Measurements from ENCODE around the gene COLEC11.
A peak's percentile ranks its signal among the peaks of the same experiment; 100 is the strongest.

Gene COLEC11

DNA sequence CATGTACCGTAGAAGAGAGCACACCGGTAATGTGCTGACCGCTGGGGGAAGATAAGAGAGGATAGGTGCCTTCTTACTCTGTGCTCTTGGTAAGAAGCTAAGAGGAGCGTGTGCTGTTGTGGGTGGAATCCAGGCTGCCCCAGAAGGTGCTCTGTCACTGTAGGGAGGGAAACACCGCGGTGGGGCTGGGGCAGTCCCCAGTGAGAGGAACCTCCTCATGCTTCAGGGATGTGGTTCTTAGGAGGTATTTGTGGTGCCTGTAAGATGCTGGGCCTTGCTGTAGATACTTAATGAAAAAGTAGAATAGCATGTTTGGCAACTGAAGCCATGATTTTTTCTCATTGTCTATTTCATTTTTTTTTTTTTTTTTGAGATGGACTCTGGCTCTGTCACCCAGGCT is 1.1 kb downstream of the COLEC11 start:
- Mint-ChIP-seq H3K36me3 (ENCODE audit: low read depth) (peaks cover 13% of the 10 kb centered on the region), H3K9me3 (no peaks in the 10 kb centered on the region), H3K27me3 (no peaks in the 10 kb centered on the region), H3K4me1 (peaks cover 25% of the 10 kb centered on the region), H3K27ac (peak overlapping the region; percentile 38), H3K4me3 (no peak overlapping the region)
- ATAC-seq (peak; percentile 99), DNase-seq (peak; percentile 70)

DNA sequence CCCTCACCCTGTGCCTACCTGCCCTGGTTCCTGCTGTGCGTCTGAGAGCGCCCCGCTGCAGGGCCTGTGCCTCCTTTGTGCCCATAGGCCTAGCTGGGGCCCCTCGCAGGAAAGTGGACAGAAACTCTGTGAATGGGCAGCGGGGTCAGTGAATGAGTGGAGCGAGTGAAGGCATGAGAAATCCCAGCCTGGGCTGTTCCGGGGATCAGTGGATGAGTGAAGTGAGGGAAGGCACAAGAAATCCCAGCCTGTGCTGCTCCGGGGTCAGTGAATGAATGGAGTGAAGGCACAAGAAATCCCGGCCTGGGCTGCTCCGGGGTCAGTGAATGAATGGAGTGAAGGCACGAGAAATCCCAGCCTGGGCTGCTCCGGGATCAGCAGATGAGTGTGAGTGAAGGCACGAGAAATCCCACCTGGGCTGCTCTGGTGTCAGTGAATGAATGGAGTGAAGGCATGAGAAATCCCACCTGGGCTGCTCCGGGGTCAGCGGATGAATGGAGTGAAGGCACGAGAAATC is 2.0 kb downstream of the COLEC11 start:
- DNase-seq, result no peak
- H3K36me3 Mint-ChIP-seq (ENCODE audit: low read depth), result peaks cover 13% of the 10 kb centered on the region
- no peak for ATAC-seq
- peaks cover 25% of the 10 kb centered on the region for H3K4me1 Mint-ChIP-seq
- no peaks in the 10 kb centered on the region for H3K9me3 Mint-ChIP-seq
- H3K27ac Mint-ChIP-seq, result no peak overlapping the region
- no peaks in the 10 kb centered on the region for H3K27me3 Mint-ChIP-seq
- H3K4me3 Mint-ChIP-seq, result no peak overlapping the region

DNA sequence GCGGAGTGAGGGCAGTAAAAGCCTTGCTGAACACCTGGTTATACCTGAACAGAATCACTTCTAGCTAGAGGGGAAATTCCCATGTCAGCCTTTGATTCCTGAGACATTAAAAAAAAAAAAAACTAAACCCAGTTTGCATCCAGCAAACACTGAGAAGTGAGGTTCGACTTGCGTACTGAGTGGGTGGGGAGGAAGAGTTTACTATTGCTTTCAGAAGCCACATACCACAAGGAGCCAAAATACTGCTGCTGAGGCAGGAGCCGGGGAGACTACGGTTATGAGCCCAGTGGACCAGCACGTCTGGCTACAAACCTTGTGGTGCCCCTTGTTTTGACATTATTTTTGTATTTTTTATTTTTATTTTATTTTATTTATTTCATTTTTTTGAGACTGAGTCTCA is 2.7 kb downstream of the COLEC11 start:
- Mint-ChIP-seq H3K36me3 (ENCODE audit: low read depth) (peaks cover 12% of the 10 kb centered on the region), H3K4me3 (no peak overlapping the region), H3K9me3 (no peaks in the 10 kb centered on the region), H3K27me3 (no peaks in the 10 kb centered on the region), H3K27ac (no peak overlapping the region), H3K4me1 (peaks cover 25% of the 10 kb centered on the region)
- ATAC-seq, result peak; percentile 53
- DNase-seq, result no peak

DNA sequence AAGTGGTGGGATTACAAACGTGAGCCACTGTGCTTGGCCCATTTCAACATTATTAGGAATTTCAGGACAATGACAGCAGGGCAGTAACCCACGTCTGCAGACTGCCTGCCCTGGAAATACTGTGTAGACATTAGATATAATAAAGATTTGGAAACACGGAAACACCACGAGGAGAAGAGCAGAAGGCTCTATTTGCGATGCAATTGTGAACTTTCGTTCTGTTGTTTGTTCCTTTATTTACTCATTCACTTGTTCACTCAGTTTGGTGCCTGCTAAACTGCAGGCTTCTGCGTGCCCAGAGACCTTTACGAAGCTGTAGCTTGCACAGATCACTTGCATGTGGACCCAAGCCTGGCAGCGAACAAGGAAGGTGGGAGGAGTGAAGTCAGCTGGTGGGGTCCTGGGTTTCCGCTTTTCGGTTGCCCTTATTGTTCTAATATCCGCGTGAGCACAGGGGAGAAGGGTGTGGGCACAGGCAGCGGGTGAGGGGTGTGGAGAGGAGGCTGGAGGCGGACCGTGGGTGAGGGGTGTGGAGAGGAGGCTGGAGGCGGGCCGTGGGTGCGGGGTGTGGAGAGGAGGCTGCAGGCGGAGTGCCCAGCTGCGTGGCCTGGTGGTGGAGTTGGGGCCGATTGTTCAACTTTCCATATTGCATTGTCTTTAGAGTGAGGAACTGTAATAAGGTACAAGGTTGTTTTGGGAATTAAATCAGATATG is 3.4 kb downstream of the COLEC11 start:
- ATAC-seq, result no peak
- Mint-ChIP-seq H3K4me1 (peaks cover 25% of the 10 kb centered on the region), H3K27me3 (no peaks in the 10 kb centered on the region), H3K27ac (no peak overlapping the region), H3K36me3 (ENCODE audit: low read depth) (peaks cover 8% of the 10 kb centered on the region), H3K4me3 (no peak overlapping the region), H3K9me3 (no peaks in the 10 kb centered on the region)
- no peak for DNase-seq

DNA sequence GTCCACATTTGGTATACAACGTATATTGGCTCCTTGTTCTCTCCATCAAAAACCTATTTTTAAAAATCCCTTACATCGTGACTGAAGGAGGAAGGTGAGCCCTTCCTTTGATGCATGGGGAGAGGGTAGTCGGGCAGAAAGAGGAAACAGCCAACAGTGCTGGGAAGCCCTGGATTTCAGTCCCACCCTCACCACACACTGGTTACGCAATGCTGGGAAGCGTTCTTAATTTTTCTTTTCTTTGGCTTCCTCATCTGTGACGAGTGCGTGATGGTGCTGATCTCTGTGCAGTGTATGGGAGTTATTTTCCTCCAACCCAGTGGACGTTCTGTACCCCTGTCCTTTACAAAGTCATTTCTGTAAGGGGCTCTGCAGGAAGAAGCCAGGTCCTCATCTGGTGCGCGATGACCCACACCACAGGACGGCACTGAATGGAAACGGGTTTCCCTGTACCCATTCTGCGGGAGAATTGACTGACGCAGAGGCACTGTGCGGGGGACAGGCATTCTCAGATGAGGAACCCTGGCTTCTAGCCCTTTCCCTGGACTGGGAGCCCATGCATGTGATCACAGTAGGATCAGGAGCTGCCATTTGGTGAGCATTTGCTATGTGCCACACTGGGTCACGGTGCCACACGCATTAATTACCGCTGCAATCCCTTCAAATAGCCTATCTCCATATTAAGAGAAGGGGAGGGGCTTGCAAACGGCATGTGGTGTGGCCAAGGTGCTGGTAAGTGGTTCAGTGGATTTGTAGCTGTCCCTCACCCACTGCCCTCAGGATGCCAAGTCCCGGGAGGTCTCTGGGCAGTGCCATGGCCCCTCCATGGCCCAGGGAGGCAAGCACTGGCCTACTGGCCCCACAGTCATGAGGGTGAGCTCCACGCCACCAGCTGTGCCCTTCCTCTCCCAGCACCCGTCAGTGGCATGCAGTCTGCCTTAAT is 4.3 kb downstream of the COLEC11 start:
- no peaks in the 10 kb centered on the region for H3K9me3 Mint-ChIP-seq
- peaks cover 3% of the 10 kb centered on the region for H3K36me3 Mint-ChIP-seq (ENCODE audit: low read depth)
- peaks cover 25% of the 10 kb centered on the region for H3K4me1 Mint-ChIP-seq
- no peak for ATAC-seq
- H3K4me3 Mint-ChIP-seq, result no peak overlapping the region
- DNase-seq, result no peak
- no peaks in the 10 kb centered on the region for H3K27me3 Mint-ChIP-seq
- H3K27ac Mint-ChIP-seq, result no peak overlapping the region

DNA sequence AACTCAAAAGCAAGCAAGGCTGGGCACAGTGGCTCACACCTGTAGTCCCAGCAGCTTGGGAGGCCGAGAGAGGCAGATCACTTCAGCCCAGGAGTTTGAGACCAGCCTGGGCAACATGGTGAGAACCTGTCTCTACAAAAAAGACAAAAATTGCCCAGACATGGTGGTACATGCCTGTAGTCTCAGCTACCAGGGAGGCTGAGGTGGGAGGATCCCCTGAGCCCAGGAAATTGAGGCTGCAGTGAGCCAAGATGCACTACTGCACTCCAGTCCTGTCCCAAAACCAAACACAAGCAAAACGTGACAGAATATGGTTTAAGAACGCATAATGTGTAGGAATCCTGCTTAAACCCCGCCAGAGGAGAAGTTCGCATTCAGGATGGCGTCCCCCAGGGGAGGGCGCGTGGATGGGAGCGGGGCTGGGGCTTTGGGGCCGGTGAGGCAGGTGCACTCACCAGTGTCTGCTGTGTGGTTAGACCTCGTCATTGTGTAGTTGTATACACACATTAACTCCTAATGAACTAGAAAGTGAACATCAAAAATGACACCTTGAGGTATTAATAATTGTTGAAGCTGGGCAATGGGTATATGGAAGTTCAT is 5.4 kb downstream of the COLEC11 start:
- Mint-ChIP-seq H3K27ac (no peak overlapping the region), H3K36me3 (ENCODE audit: low read depth) (peaks cover 3% of the 10 kb centered on the region), H3K4me1 (peaks cover 26% of the 10 kb centered on the region), H3K9me3 (no peaks in the 10 kb centered on the region), H3K27me3 (no peaks in the 10 kb centered on the region), H3K4me3 (no peak overlapping the region)
- ATAC-seq (no peak), DNase-seq (no peak)

DNA sequence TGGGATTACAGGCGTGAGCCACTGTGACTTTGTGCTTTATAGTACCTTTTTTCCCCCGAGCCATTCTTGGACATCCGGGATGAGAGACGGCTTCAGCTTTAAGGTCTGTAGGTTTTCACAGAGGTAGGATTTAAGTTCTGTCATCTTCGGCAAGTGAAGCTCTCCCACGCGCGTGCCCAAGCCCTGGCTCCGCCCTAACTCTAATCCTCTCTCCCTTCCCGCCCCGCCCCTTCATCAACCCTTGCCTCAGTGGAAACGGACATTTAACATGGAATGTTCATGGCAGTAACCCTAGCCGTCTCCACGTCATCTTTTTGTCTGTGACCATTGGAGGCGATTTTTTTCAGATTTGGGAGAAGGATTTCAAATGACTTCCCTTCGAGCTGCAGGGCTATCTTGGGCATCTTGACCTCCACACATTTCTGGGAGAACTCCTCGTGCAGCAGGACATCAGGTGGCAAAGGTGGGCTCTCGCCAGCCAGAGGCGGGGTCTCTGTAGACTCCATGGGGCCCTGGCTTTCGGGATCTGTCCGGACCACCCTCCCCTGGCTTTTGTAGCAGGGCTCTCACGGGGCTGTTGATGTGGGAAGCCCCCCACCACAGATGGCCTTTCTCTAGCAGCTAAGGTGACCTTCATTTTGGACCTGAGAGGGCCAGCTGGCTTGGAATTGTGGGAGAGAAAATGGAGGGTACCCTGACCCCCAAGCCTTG is 6.8 kb downstream of the COLEC11 start:
- no peaks in the 10 kb centered on the region for H3K9me3 Mint-ChIP-seq
- no peak for DNase-seq
- peaks cover 3% of the 10 kb centered on the region for H3K36me3 Mint-ChIP-seq (ENCODE audit: low read depth)
- H3K27me3 Mint-ChIP-seq, result no peaks in the 10 kb centered on the region
- no peak overlapping the region for H3K4me3 Mint-ChIP-seq
- H3K4me1 Mint-ChIP-seq, result peaks cover 18% of the 10 kb centered on the region
- no peak for ATAC-seq
- H3K27ac Mint-ChIP-seq, result no peak overlapping the region

DNA sequence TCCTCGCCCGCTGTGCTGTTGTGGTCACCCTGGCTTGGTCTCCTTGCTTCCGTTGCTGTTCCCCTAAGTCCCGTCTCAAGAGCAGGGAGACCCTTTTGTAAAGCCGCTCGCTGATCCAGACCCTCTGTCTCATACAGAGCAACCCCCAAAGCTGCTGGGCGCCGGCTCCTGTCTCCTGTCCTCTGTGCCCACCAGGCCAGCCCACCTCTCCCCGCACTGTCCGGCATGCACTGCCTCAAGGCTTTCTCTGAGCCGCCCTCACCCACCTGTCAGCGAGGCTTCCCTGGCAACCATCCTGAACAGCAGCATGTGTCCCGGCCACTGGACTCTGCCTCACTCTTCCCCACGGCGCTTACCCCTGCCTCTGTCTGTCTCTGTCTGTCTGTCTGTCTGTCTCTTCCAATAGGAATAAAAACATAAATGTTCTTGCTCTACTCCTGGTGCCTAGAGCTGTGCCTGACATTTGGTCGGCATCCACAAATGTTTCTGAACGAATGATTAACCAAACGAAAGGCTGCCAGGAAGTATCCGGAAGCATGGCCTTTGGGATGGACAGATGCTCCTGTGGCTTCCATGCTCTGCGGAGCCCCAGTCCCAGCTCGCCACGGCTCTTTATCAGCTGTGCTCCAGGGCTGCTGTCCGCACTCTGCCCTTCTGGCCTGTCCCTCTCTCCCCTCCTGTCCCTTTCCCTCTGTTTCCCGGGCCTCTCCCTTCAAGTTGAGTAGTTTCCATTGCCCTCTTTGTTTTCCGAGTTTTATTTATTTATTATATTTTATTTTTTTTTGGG is 7.8 kb downstream of the COLEC11 start:
- no peak overlapping the region for H3K4me3 Mint-ChIP-seq
- ATAC-seq, result no peak
- no peak for DNase-seq
- H3K27me3 Mint-ChIP-seq, result no peaks in the 10 kb centered on the region
- peaks cover 3% of the 10 kb centered on the region for H3K36me3 Mint-ChIP-seq (ENCODE audit: low read depth)
- H3K9me3 Mint-ChIP-seq, result no peaks in the 10 kb centered on the region
- H3K4me1 Mint-ChIP-seq, result peaks cover 9% of the 10 kb centered on the region
- no peak overlapping the region for H3K27ac Mint-ChIP-seq

DNA sequence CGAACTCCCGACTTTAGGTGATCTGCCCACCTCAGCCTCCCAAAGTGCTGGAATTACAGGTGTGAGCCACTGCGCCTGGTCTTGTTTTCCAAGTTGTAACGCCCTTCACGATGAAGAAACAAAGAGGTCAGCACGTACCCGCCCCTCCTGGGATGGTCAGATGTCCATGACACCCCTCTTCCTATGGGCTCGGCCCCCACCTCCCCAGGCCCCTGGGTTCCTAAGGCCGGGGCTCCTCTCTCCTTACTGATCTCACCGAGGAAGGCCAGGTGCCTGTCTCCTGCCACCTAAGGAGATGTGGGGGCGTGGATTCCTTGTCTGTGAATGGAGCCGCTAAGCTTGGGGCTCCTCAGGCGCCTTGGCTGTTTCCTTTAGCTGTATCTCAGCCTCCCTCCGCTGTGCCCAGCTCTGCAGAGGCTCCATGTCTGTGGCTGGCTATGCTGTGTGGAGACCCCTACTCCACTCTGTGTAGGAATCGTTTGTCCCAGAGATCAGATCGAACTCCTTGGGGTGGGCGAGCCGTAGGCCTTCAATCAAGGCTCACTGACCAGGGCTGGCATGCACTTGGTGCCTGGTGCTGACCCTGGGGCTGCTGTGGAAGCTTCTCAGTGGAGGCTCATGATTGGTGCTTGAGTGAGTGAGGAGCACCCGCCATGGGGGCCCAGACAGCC is 8.8 kb downstream of the COLEC11 start:
- Mint-ChIP-seq H3K4me3 (no peak overlapping the region), H3K27me3 (no peaks in the 10 kb centered on the region), H3K4me1 (peaks cover 9% of the 10 kb centered on the region), H3K36me3 (ENCODE audit: low read depth) (no peaks in the 10 kb centered on the region), H3K9me3 (no peaks in the 10 kb centered on the region), H3K27ac (no peak overlapping the region)
- ATAC-seq, result no peak
- DNase-seq, result no peak

DNA sequence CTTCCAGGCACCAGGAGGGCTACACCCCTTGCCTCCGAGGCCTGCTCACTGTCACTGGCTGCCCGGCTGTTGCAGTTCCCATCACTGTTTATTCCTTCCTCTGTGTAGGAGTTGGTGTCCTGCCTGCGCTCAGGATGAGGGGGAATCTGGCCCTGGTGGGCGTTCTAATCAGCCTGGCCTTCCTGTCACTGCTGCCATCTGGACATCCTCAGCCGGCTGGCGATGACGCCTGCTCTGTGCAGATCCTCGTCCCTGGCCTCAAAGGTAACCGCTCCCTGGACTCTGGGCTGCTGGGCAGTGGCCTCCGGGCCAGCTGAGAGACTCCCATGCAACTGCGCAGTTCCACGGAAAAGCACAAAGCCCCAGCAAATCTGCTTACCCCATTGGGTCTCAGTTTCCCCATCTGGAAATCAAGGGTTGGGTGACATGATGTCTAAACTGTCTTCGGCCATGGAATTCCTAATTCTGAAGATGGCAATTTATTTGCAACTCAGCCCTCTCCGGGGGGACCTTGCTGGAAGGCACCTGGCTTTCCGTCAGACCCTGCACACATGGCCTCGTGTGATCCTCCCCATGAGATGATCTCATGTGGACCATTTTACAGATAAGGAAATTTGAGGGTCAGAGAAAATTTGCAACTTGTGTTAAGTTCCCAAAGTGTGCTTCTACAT is 9.4 kb downstream of the COLEC11 start:
- Mint-ChIP-seq H3K36me3 (ENCODE audit: low read depth) (no peaks in the 10 kb centered on the region), H3K27me3 (no peaks in the 10 kb centered on the region), H3K4me3 (no peak overlapping the region), H3K9me3 (no peaks in the 10 kb centered on the region), H3K4me1 (peaks cover 9% of the 10 kb centered on the region), H3K27ac (peak overlapping the region; percentile 84)
- DNase-seq (no peak), ATAC-seq (no peak)

DNA sequence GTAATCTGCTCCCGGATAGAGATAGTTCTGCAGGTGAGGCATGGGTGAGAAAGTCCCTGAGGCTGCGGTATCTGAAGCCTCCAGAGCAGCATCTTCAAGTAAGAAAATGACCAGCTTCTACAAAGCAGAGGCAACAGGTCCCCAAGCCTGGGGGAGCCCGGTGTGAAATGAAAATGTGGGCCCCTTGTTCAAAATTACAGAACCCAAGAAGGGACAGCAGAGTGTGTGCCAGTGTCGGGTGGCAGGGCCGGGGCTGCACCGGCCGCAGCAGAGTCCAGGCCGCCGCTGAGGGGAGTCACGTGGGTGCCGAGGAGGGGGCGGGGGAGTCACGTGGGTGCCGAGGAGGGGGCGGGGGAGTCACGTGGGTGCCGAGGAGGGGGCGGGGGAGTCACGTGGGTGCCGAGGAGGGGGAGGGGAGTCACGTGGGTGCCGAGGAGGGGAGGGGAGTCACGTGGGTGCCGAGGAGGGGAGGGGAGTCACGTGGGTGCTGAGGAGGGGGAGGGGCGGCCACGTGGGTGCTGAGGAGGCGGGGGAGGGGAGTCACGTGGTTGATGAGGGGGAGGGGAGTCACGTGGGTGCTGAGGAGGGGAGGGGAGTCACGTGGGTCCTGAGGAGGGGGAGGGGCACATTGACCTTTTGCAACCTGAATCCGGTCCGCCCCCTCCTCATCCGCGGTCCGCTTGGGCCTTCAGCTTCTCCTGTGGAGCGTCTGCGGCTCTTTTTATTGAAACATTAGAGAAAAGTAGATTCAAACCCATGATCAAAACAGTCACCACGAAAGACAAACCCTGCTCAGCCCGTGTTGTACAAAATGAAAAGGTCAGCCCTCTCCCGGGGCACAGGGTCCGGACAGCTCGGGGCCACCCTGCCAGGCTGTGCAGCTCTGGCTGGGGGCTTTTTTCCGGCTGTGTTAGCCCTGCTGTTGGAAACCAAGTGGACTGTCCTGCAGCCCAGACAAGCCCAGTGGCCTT is 10.4 kb downstream of the COLEC11 start:
- H3K27me3 Mint-ChIP-seq, result no peaks in the 10 kb centered on the region
- ATAC-seq, result peak; percentile 38
- H3K4me3 Mint-ChIP-seq, result peak overlapping the region; percentile 63
- peak overlapping the region; percentile 84 for H3K27ac Mint-ChIP-seq
- no peaks in the 10 kb centered on the region for H3K9me3 Mint-ChIP-seq
- no peaks in the 10 kb centered on the region for H3K36me3 Mint-ChIP-seq (ENCODE audit: low read depth)
- DNase-seq, result peak; percentile 55
- peaks cover 9% of the 10 kb centered on the region for H3K4me1 Mint-ChIP-seq

DNA sequence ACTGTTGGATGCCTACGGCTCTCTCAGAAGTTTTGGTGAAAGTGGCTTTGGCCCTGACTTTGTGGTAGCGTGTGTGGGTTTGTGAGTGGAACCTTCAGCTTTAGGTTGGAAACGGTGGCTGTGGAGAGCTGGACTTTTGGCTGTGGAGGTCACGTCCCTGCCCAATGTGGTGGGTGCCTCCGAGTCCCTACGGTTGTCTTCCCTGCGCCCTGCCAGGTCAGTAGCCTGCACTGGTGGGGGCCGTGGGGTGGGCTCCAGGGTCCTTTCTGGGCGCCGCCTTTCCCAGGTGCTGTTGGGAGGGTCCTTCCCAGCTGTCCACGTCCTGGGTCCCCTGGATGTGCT is 11.1 kb downstream of the COLEC11 start:
- peak overlapping the region; percentile 8 for H3K4me3 Mint-ChIP-seq
- ATAC-seq (no peak), DNase-seq (no peak)
- no peaks in the 10 kb centered on the region for H3K27me3 Mint-ChIP-seq
- H3K9me3 Mint-ChIP-seq, result no peaks in the 10 kb centered on the region
- no peaks in the 10 kb centered on the region for H3K36me3 Mint-ChIP-seq (ENCODE audit: low read depth)
- H3K4me1 Mint-ChIP-seq, result peaks cover 9% of the 10 kb centered on the region
- peak overlapping the region; percentile 80 for H3K27ac Mint-ChIP-seq

Measured in activated naive CD8-positive, alpha-beta T cell treated with anti-CD3 and anti-CD28 coated beads, Interleukin-2, amount 50 U/mL, for 24 hours (primary cell).